MM.1S (cell line): Measurements from ENCODE around the gene HOXA11.

Source experiments
- DNase-seq: peaks from one replicate; pipeline ENCODE4 v3.0.0-alpha.2; 2015
- H2AFZ ChIP-seq: fragments of 300-600 bp; sonication (generic); 2 replicates; pipeline ENCODE4 v1.6.0; 2016; ENCODE audit warnings: antibody characterized with exemption, low read length
- H3F3A ChIP-seq: fragments of 300-600 bp; sonication (generic); 2 replicates; pipeline ENCODE4 v1.6.1; 2016; ENCODE audit warnings: mild to moderate bottlenecking, antibody characterized with exemption, low read length, moderate library complexity, mixed read lengths; ENCODE audit not compliant: insufficient read depth
- H3K27ac ChIP-seq: fragments of 300-600 bp; sonication (generic); 2 replicates; pipeline ENCODE4 v1.5.1; 2016; ENCODE audit warnings: mild to moderate bottlenecking, low read length
- H3K27me3 ChIP-seq: fragments of 300-600 bp; sonication (generic); replicated peaks from 2 replicates; pipeline ENCODE4 v1.6.0; 2016; ENCODE audit warnings: low read length; ENCODE audit not compliant: insufficient read depth
- H3K36me3 ChIP-seq: fragments of 300-600 bp; sonication (generic); replicated peaks from 2 replicates; pipeline ENCODE4 v1.6.1; 2016; ENCODE audit warnings: mild to moderate bottlenecking, low read length, mixed read lengths; ENCODE audit not compliant: insufficient read depth
- H3K4me1 ChIP-seq: fragments of 300-600 bp; sonication (generic); 2 replicates; pipeline ENCODE4 v1.6.1; 2016; ENCODE audit warnings: low read length, mixed read lengths
- H3K4me2 ChIP-seq: fragments of 300-600 bp; sonication (generic); 2 replicates; pipeline ENCODE4 v1.6.0; 2016; ENCODE audit warnings: low read depth, low read length
- H3K4me3 ChIP-seq: fragments of 300-600 bp; sonication (generic); 2 replicates; pipeline ENCODE4 v1.5.1; 2016; ENCODE audit warnings: low read length, mixed read lengths
- H3K79me2 ChIP-seq: fragments of 300-600 bp; sonication (generic); 2 replicates; pipeline ENCODE4 v1.6.1; 2016; ENCODE audit warnings: mixed run types, low read length, mixed read lengths
- H3K9ac ChIP-seq: fragments of 300-600 bp; sonication (generic); 2 replicates; pipeline ENCODE4 v1.6.1; 2016; ENCODE audit warnings: low read length, mixed read lengths
- H3K9me2 ChIP-seq: fragments of 300-600 bp; sonication (generic); replicated peaks from 2 replicates; pipeline ENCODE4 v1.6.1; 2016; ENCODE audit warnings: mild to moderate bottlenecking, low read length, mixed read lengths; ENCODE audit not compliant: insufficient read depth
- H3K9me3 ChIP-seq: fragments of 300-600 bp; sonication (generic); replicated peaks from 2 replicates; pipeline ENCODE4 v1.6.1; 2016; ENCODE audit warnings: mild to moderate bottlenecking, low read length, mixed read lengths; ENCODE audit not compliant: insufficient read depth
- H4K20me1 ChIP-seq: fragments of 300-600 bp; sonication (generic); 2 replicates; pipeline ENCODE4 v1.6.1; 2016; ENCODE audit warnings: mild to moderate bottlenecking, low read length, moderate library complexity, mixed read lengths; ENCODE audit not compliant: insufficient read depth
- CTCF ChIP-seq: fragments of 300-600 bp; sonication (generic); IDR thresholded peaks from 2 replicates; pipeline ENCODE4 v1.5.1; 2016; ENCODE audit warnings: antibody characterized with exemption, low read length, mixed read lengths
- EZH2 ChIP-seq: fragments of 300-600 bp; sonication (generic); optimal IDR thresholded peaks from 2 replicates; pipeline ENCODE3; 2017; ENCODE audit warnings: low read depth, mild to moderate bottlenecking, antibody characterized with exemption, low read length, mixed read lengths
- EZH2phosphoT487 ChIP-seq: fragments of 300-600 bp; sonication (generic); IDR thresholded peaks from 2 replicates; pipeline ENCODE4 v1.6.1; 2018; ENCODE audit warnings: antibody characterized with exemption, low read length

Gene HOXA11

GRCh38 chr7:27148031-27148755, 36.8 kb downstream of the HOXA11 start:
- no peak for DNase-seq
- Histone ChIP-seq H3K4me1 (peaks cover 7% of the 10 kb centered on the region; the same call in 1 of the 2 replicates), H3K4me3 (no peak overlapping the region), H3K4me2 (no peak overlapping the region), H3K27ac (no peak overlapping the region), H3K27me3 (peaks cover 57% of the 10 kb centered on the region), H4K20me1 (no peaks in the 10 kb centered on the region), H3K79me2 (no peaks in the 10 kb centered on the region), H3F3A (no peaks in the 10 kb centered on the region), H3K9me3 (no peaks in the 10 kb centered on the region), H3K9me2 (no peaks in the 10 kb centered on the region), H3K9ac (no peak overlapping the region), H3K36me3 (no peaks in the 10 kb centered on the region), H2AFZ (no peak overlapping the region)
- TF ChIP-seq CTCF: no peak
- TF ChIP-seq EZH2phosphoT487: no peak
- TF ChIP-seq EZH2: no peak

GRCh38 chr7:27147199-27148030, 37.6 kb downstream of the HOXA11 start, which contains the start of gene HOXA6:
Gene HOXA6 (minus strand): TSS chr7:27147774. CDS start chr7:27147749, 25 bp downstream.
- Histone ChIP-seq H3K27me3 (peaks cover 49% of the 10 kb centered on the region), H3K4me1 (peaks cover 7% of the 10 kb centered on the region; the same call in 1 of the 2 replicates)
- no peak for DNase-seq

GRCh38 chr7:27146491-27147198, 38.4 kb downstream of the HOXA11 start:
- H2AFZ ChIP-seq: no peak overlapping the region
- H3K79me2 ChIP-seq: no peaks in the 10 kb centered on the region
- no peak for TF ChIP-seq EZH2
- TF ChIP-seq EZH2phosphoT487: no peak
- TF ChIP-seq CTCF: no peak
- no peak overlapping the region for H3K4me2 ChIP-seq
- peaks cover 6% of the 10 kb centered on the region; the same call in 1 of the 2 replicates for H3K4me1 ChIP-seq
- no peak overlapping the region for H3K9ac ChIP-seq
- H3F3A ChIP-seq: no peaks in the 10 kb centered on the region
- H3K27me3 ChIP-seq: peaks cover 41% of the 10 kb centered on the region
- H4K20me1 ChIP-seq: no peaks in the 10 kb centered on the region
- no peaks in the 10 kb centered on the region for H3K9me2 ChIP-seq
- H3K9me3 ChIP-seq: no peaks in the 10 kb centered on the region
- no peaks in the 10 kb centered on the region for H3K36me3 ChIP-seq
- no peak for DNase-seq
- H3K4me3 ChIP-seq: no peak overlapping the region
- H3K27ac ChIP-seq: no peak overlapping the region

More at GRCh38 chr7:27147199-27148030, 37.6 kb downstream of the HOXA11 start, which contains the start of gene HOXA6:
- Histone ChIP-seq H3F3A (no peaks in the 10 kb centered on the region), H3K9ac (no peak within 1 kb of the TSS), H3K79me2 (no peaks in the 10 kb centered on the region), H3K27ac (no peak within 1 kb of the TSS), H3K9me3 (no peaks in the 10 kb centered on the region), H3K4me2 (no peak within 1 kb of the TSS), H3K4me3 (no peak within 1 kb of the TSS), H3K36me3 (no peaks in the 10 kb centered on the region), H4K20me1 (no peaks in the 10 kb centered on the region), H2AFZ (no peak within 1 kb of the TSS), H3K9me2 (no peaks in the 10 kb centered on the region)
- TF ChIP-seq EZH2 (no peak), CTCF (no peak), EZH2phosphoT487 (no peak)
